ENCODE results near the gene ASCC2.

DNA sequence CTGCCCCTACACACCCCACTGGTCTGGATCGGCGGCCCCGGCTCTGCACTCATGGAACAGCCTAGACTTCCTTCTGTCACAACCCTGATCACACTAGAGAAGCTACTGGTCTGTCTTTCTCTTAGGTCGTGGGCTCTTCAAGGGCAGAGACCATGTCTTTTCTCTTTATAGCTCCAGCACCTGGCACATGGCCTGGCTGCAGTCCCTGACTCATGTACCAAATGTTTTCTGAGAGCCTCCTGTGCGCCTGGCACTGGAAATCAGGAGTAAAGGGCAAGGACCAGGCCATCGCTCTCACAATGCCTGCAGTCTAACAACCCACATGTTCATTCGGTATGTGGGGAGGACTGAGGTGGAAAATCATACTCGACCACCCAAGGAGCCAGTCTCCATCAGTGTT is 7.5 kb downstream of the ASCC2 start:
- TF ChIP-seq TOX (CRISPR knock-in tag; IDR thresholded peaks at IDR 0.05; ENCODE audit: borderline replicate concordance): no peak
- no peak for TF ChIP-seq CSDC2 (CRISPR knock-in tag; IDR thresholded peaks at IDR 0.05)
- no peak for TF ChIP-seq ARNTL (CRISPR knock-in tag; IDR thresholded peaks at IDR 0.05; ENCODE audit: borderline replicate concordance, low read depth)
- TF ChIP-seq, protein P1, sequence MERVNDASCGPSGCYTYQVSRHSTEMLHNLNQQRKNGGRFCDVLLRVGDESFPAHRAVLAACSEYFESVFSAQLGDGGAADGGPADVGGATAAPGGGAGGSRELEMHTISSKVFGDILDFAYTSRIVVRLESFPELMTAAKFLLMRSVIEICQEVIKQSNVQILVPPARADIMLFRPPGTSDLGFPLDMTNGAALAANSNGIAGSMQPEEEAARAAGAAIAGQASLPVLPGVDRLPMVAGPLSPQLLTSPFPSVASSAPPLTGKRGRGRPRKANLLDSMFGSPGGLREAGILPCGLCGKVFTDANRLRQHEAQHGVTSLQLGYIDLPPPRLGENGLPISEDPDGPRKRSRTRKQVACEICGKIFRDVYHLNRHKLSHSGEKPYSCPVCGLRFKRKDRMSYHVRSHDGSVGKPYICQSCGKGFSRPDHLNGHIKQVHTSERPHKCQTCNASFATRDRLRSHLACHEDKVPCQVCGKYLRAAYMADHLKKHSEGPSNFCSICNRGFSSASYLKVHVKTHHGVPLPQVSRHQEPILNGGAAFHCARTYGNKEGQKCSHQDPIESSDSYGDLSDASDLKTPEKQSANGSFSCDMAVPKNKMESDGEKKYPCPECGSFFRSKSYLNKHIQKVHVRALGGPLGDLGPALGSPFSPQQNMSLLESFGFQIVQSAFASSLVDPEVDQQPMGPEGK (CRISPR knock-in tag; IDR thresholded peaks at IDR 0.05; ENCODE audit: borderline replicate concordance): no peak
- no peak for TF ChIP-seq ZNF8 (CRISPR knock-in tag; IDR thresholded peaks at IDR 0.05)
- TF ChIP-seq OSR1 (CRISPR knock-in tag; IDR thresholded peaks at IDR 0.05): no peak
- TF ChIP-seq, protein P2, sequence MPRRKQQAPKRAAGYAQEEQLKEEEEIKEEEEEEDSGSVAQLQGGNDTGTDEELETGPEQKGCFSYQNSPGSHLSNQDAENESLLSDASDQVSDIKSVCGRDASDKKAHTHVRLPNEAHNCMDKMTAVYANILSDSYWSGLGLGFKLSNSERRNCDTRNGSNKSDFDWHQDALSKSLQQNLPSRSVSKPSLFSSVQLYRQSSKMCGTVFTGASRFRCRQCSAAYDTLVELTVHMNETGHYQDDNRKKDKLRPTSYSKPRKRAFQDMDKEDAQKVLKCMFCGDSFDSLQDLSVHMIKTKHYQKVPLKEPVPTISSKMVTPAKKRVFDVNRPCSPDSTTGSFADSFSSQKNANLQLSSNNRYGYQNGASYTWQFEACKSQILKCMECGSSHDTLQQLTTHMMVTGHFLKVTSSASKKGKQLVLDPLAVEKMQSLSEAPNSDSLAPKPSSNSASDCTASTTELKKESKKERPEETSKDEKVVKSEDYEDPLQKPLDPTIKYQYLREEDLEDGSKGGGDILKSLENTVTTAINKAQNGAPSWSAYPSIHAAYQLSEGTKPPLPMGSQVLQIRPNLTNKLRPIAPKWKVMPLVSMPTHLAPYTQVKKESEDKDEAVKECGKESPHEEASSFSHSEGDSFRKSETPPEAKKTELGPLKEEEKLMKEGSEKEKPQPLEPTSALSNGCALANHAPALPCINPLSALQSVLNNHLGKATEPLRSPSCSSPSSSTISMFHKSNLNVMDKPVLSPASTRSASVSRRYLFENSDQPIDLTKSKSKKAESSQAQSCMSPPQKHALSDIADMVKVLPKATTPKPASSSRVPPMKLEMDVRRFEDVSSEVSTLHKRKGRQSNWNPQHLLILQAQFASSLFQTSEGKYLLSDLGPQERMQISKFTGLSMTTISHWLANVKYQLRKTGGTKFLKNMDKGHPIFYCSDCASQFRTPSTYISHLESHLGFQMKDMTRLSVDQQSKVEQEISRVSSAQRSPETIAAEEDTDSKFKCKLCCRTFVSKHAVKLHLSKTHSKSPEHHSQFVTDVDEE (CRISPR knock-in tag; IDR thresholded peaks at IDR 0.05): no peak
- TF ChIP-seq BACH2 (CRISPR knock-in tag; IDR thresholded peaks at IDR 0.05; ENCODE audit: borderline replicate concordance): no peak
- TF ChIP-seq, protein P3, sequence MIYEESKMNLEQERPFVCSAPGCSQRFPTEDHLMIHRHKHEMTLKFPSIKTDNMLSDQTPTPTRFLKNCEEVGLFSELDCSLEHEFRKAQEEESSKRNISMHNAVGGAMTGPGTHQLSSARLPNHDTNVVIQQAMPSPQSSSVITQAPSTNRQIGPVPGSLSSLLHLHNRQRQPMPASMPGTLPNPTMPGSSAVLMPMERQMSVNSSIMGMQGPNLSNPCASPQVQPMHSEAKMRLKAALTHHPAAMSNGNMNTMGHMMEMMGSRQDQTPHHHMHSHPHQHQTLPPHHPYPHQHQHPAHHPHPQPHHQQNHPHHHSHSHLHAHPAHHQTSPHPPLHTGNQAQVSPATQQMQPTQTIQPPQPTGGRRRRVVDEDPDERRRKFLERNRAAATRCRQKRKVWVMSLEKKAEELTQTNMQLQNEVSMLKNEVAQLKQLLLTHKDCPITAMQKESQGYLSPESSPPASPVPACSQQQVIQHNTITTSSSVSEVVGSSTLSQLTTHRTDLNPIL (CRISPR knock-in tag; IDR thresholded peaks at IDR 0.05; ENCODE audit: low read depth): no peak

Measured in SK-N-SH treated with all-trans-retinoic acid at 6 μM for 48 hours (cell line).